Epithelial cell of alveolus of lung (primary cell): Measurements from ENCODE around the gene UBAP2. TPM values are rescaled to one million over a fixed set of nuclear protein-coding genes. Genes with fewer than 3 reads are reported as not detected.

Experiments
- total RNA-seq: library from RNA; depleted of rRNA; stranded (reverse); fragments of >200 nt; gene quantifications from 2 replicates; pipeline ENCODE4 v1.2.1, GENCODE V29; 2015

The UBAP2 gene
- 14.5 and 21.1 TPM in 2 replicates for total RNA-seq

GRCh38 chr9:34048727-34049629 lies at the start of gene UBAP2:
TSS of gene UBAP2 (minus strand) at chr9:34048887. CDS start at chr9:34017148, 31,739 bp downstream.

Other genes with a start within 250 kb of the UBAP2 start
- 21.5 and 47.8 TPM in 2 replicates for gene UBE2R2, start 231.7 kb downstream of the UBAP2 start, total RNA-seq
- 20.0 and 26.6 TPM in 2 replicates for gene DCAF12, start 77.8 kb upstream of the UBAP2 start, total RNA-seq
- 37.8 and 48.6 TPM in 2 replicates for gene UBAP1, start 130.2 kb upstream of the UBAP2 start, total RNA-seq